ENCODE measurements around the gene KLHDC1.
"Not testable (repeated sequence)": the region's sequence is repeated elsewhere in the genome, so short reads cannot be mapped to it uniquely, and the experiment has no call there.

The KLHDC1 gene, protein sequence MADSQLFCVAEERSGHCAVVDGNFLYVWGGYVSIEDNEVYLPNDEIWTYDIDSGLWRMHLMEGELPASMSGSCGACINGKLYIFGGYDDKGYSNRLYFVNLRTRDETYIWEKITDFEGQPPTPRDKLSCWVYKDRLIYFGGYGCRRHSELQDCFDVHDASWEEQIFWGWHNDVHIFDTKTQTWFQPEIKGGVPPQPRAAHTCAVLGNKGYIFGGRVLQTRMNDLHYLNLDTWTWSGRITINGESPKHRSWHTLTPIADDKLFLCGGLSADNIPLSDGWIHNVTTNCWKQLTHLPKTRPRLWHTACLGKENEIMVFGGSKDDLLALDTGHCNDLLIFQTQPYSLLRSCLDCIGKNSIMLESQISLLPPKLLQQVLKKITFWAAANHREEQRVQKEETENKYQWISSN

GRCh38 chr14:49692811-49693734 lies at the start of gene KLHDC1:
KLHDC1 (plus strand) TSS chr14:49693120; CDS start chr14:49693195, 75 bp downstream.
- TF ChIP-seq CTCF (IDR thresholded peaks at IDR 0.05; ENCODE audit: extremely low read depth, missing control alignments) = no peak
- peak; percentile 85 for DNase-seq (ENCODE audit: low spot score)

DNA sequence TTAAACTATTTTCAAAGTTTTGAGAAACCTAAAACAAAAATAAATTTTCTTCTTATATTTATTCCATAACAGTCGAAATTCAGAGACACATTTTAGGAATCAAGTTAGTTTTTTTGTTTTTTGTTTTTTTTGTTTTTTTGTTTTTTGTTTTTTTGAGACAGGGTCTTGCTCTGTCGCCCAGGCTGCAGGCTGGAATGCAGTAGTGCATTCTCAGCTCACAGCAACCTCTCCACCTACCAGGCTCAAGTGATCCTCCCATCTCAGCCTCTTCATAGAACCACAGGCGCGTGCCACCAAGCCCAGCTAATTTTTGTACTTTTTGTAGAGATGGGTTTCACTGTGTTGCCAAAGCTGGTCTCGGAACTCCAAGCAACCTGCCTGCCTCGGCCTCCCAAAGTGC lies 39.4 kb upstream of the KLHDC1 start:
- no peak for TF ChIP-seq CTCF (IDR thresholded peaks at IDR 0.05; ENCODE audit: extremely low read depth, missing control alignments)
- DNase-seq (ENCODE audit: low spot score) = no peak

GRCh38 chr14:49654511-49654910 lies 38.4 kb upstream of the KLHDC1 start:
- no peak for DNase-seq (ENCODE audit: low spot score)
- no peak for TF ChIP-seq CTCF (IDR thresholded peaks at IDR 0.05; ENCODE audit: extremely low read depth, missing control alignments)

GRCh38 chr14:49657500-49657899 lies 35.4 kb upstream of the KLHDC1 start:
- DNase-seq (ENCODE audit: low spot score) = not testable (repeated sequence)

DNA sequence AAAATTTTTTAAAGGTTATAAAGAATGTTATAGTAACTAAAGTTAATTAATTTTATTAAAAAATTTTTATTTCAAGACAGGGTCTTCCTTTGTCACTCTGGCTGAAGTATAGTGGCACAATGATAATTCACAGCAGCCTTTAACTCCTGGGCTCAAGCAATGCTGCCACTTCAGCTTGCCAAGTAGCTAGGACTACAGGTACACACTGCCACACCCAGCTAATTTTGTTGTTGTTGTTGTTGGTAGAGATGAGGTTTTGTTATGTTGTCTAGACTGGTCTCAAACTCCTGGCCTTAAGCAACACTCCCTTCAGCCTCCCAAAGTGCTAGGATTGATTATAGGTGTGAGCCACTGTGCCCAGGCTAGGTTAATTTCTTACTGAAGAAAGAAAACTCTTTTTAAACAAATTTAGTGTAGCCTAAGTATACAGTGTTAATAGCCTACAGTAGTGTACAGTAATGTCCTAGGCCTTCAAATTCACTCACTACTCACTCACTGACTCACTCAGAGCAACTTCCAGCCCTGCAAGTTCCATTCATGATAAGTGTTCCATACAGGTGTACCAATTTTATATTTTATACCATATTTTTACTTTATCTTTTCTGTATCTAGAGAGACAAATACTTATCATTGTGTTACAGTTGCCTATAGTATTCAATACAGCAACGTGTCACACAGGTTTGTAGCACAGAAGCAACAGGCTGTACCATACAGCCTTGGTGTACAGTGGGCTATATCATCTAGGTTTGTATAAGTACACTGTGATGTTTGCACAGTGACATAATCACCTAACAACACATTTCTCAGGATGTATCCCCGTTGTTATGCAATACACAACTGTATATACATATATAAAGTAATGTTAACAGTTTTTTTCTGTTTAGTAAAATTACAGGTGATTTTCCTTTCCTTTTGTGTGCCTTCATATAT lies 33.1 kb upstream of the KLHDC1 start:
- no peak for TF ChIP-seq CTCF (IDR thresholded peaks at IDR 0.05; ENCODE audit: extremely low read depth, missing control alignments)
- no peak for DNase-seq (ENCODE audit: low spot score)

GRCh38 chr14:49670475-49670874 lies 22.4 kb upstream of the KLHDC1 start:
- DNase-seq (ENCODE audit: low spot score) = no peak
- no peak for TF ChIP-seq CTCF (IDR thresholded peaks at IDR 0.05; ENCODE audit: extremely low read depth, missing control alignments)

DNA sequence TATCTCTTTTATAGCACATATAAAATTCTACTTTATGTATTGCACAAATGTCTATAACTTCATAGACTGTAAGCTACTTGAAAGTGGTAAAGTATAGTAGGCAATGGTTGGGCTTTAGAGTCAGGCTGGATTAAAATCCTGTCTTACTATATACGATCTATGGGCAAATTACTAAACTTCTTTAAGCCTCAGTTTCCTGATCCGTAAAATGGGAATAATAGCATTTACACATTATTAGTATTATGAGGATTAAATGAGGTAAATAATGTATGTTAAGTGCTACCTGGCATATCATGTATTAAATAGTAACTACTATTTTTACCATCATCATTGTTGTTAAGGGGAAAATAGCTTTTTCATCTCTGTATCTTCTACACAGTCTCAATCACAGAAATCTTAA lies 19.3 kb upstream of the KLHDC1 start:
- no peak for DNase-seq (ENCODE audit: low spot score)
- TF ChIP-seq CTCF (IDR thresholded peaks at IDR 0.05; ENCODE audit: extremely low read depth, missing control alignments) = no peak

Data from GM20000 (cell line).